Adrenal gland (tissue), 5 donors: ENCODE measurements around the gene TPRG1.

ENCODE experiments used
- POLR2A ChIP-seq, 2 donors: fragments of 450-650 bp; IDR thresholded peaks; one replicate each; pipeline ENCODE4 v1.6.1; 2017; ENCODE audit warnings: antibody characterized with exemption in 2 of 2, mild to moderate bottlenecking in 2 of 2, moderate library complexity in 1 of 2
- TF ChIP-seq, protein P1 (sequence below), 6 experiments: fragments of 450-650 bp in 4 of 6; fragments of 200-600 bp in 2 of 6; sonication (generic) in 1 of 6; IDR thresholded peaks; 1 replicate in 5 of 6; 2 replicates in 1 of 6; pipeline versions ENCODE4 v1.5.1 to v1.8.0; 2016 to 2021; ENCODE audit warnings: antibody characterized with exemption in 6 of 6, mild to moderate bottlenecking in 2 of 6, moderate library complexity in 1 of 6
- donor health status: DM: no; HTN: no; CAD: no.

DNA sequence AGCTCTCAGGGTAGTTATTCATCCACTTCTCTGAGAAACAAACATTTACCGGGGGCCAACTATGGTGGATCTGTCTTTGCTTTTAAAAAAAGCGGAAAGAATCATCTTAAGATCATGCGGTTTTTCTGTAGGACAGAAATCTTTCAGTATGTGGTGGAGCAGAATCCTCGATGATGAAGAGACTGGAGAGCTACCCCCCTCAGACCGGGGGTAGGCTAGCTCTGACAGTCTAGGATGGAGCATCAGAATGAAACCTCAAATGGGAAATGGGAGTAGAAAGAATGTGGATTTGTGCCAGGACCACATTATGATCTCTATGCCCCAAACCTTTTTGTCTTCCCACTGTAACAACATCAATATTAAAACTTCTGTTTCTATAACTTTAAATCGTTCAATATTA lies 30.3 kb downstream of the TPRG1 start:
- TF ChIP-seq, protein P1, sequence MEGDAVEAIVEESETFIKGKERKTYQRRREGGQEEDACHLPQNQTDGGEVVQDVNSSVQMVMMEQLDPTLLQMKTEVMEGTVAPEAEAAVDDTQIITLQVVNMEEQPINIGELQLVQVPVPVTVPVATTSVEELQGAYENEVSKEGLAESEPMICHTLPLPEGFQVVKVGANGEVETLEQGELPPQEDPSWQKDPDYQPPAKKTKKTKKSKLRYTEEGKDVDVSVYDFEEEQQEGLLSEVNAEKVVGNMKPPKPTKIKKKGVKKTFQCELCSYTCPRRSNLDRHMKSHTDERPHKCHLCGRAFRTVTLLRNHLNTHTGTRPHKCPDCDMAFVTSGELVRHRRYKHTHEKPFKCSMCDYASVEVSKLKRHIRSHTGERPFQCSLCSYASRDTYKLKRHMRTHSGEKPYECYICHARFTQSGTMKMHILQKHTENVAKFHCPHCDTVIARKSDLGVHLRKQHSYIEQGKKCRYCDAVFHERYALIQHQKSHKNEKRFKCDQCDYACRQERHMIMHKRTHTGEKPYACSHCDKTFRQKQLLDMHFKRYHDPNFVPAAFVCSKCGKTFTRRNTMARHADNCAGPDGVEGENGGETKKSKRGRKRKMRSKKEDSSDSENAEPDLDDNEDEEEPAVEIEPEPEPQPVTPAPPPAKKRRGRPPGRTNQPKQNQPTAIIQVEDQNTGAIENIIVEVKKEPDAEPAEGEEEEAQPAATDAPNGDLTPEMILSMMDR (IDR thresholded peaks at IDR 0.05), result no peak
- TF ChIP-seq POLR2A (IDR thresholded peaks at IDR 0.05), result no peak
